GM18870 (cell line): ENCODE data around the gene C11orf42.
A peak's percentile ranks its signal among the peaks of the same experiment; 100 is the strongest.
"Not testable (repeated sequence)": the region's sequence is repeated elsewhere in the genome, so short reads cannot be mapped to it uniquely, and the experiment has no call there.

Source experiments
- ATAC-seq: cut with Tn5 transposase; IDR thresholded peaks from one replicate; pipeline ENCODE4 v1.9.1; 2021; ENCODE audit warnings: moderate library complexity; ENCODE audit not compliant: unreplicated experiment

C11orf42 gene

GRCh38 chr11:6219359-6219758 lies 14.0 kb downstream of the C11orf42 start:
- no peak for ATAC-seq

GRCh38 chr11:6223854-6224253 lies 18.5 kb downstream of the C11orf42 start:
- no peak for ATAC-seq

GRCh38 chr11:6224421-6224820 lies 19.1 kb downstream of the C11orf42 start:
- no peak for ATAC-seq

- ATAC-seq = no peak
Measured at GRCh38 chr11:6225024-6225423, 19.7 kb downstream of the C11orf42 start.

GRCh38 chr11:6225896-6226295 lies 20.5 kb downstream of the C11orf42 start:
- no peak for ATAC-seq

- ATAC-seq = no peak
Measured at GRCh38 chr11:6228520-6228919, 23.2 kb downstream of the C11orf42 start.

GRCh38 chr11:6229911-6230310 lies 24.6 kb downstream of the C11orf42 start:
- no peak for ATAC-seq

- no peak for ATAC-seq
Measured at GRCh38 chr11:6232899-6233298, 27.5 kb downstream of the C11orf42 start.

GRCh38 chr11:6233984-6234386 lies 28.6 kb downstream of the C11orf42 start:
- ATAC-seq = no peak

- peak; percentile 95 for ATAC-seq
Measured at GRCh38 chr11:6234387-6235107, 29.2 kb downstream of the C11orf42 start, which contains the start of gene FHIP1B. Gene FHIP1B, minus strand, starts transcription at chr11:6234636. Its CDS starts 10,120 bp downstream, at chr11:6224516.

GRCh38 chr11:6237266-6237665 lies 31.9 kb downstream of the C11orf42 start:
- no peak for ATAC-seq

- ATAC-seq = no peak
Measured at GRCh38 chr11:6237761-6238302, 32.5 kb downstream of the C11orf42 start.

GRCh38 chr11:6238902-6239301 lies 33.5 kb downstream of the C11orf42 start, which contains the start of gene CNGA4:
Gene CNGA4, plus strand, starts transcription at chr11:6239089. Its CDS starts 118 bp downstream, at chr11:6239207.
- ATAC-seq = no peak

GRCh38 chr11:6240139-6240538 lies 34.8 kb downstream of the C11orf42 start:
- no peak for ATAC-seq

- no peak for ATAC-seq
Measured at GRCh38 chr11:6240781-6241180, 35.4 kb downstream of the C11orf42 start.

GRCh38 chr11:6241316-6241715 lies 36.0 kb downstream of the C11orf42 start:
- no peak for ATAC-seq

GRCh38 chr11:6245536-6245935 lies 40.2 kb downstream of the C11orf42 start:
- no peak for ATAC-seq

- no peak for ATAC-seq
Measured at GRCh38 chr11:6248248-6248647, 42.9 kb downstream of the C11orf42 start.

GRCh38 chr11:6248897-6249296 lies 43.5 kb downstream of the C11orf42 start:
- ATAC-seq = not testable (repeated sequence)

- no peak for ATAC-seq
Measured at GRCh38 chr11:6249770-6250555, 44.6 kb downstream of the C11orf42 start.

GRCh38 chr11:6251120-6251733 lies 45.9 kb downstream of the C11orf42 start:
- no peak for ATAC-seq
